Neural cell (in vitro differentiated cells): Measurements from ENCODE around the gene ZNF714. TPM values are rescaled to one million over a fixed set of nuclear protein-coding genes. Genes with fewer than 3 reads are reported as not detected.

Experiments used
- H2AFZ ChIP-seq: fragments of 200-600, 300-800 bp; sonication (generic), shearing (Covaris generic); 2 replicates; pipeline ENCODE4 v1.6.0; 2014; ENCODE audit warnings: low read depth, mild to moderate bottlenecking, antibody characterized with exemption, low read length, moderate library complexity
- H3F3A ChIP-seq: fragments of 200-600 bp; shearing (Covaris generic); 2 replicates; pipeline ENCODE4 v1.6.1; 2016; ENCODE audit warnings: mild to moderate bottlenecking, moderate library complexity, mixed read lengths, antibody characterized with exemption, low read length; ENCODE audit not compliant: insufficient read depth, poor library complexity, severe bottlenecking
- H3K27ac ChIP-seq: fragments of 200-600, 300-800 bp; sonication (generic), shearing (Covaris generic); 2 replicates; pipeline ENCODE4 v1.5.1; 2014; ENCODE audit warnings: mild to moderate bottlenecking, low read length, moderate library complexity
- H3K27me3 ChIP-seq: fragments of 300-800, 200-600 bp; sonication (generic), shearing (Covaris generic); 2 replicates; pipeline ENCODE4 v1.6.0; 2014; ENCODE audit warnings: mild to moderate bottlenecking, low read depth, low read length, moderate library complexity; ENCODE audit not compliant: insufficient read depth
- H3K36me3 ChIP-seq: fragments of 300-800, 200-600 bp; sonication (generic), shearing (Covaris generic); 2 replicates; pipeline ENCODE4 v1.5.1; 2014; ENCODE audit warnings: mild to moderate bottlenecking, antibody characterized with exemption, low read length, moderate library complexity; ENCODE audit not compliant: insufficient read depth
- H3K4me2 ChIP-seq: fragments of 300-800, 200-600 bp; sonication (generic), shearing (Covaris generic); 2 replicates; pipeline ENCODE4 v1.6.0; 2014; ENCODE audit warnings: mild to moderate bottlenecking, low read length
- H3K4me3 ChIP-seq: fragments of 300-800, 200-600 bp; sonication (generic), shearing (Covaris generic); 2 replicates; pipeline ENCODE4 v1.5.1; 2014; ENCODE audit warnings: mild to moderate bottlenecking, low read length, moderate library complexity
- H3K79me2 ChIP-seq: fragments of 200-600 bp; shearing (Covaris generic); replicated peaks from 2 replicates; pipeline ENCODE4 v1.6.0; 2014; ENCODE audit warnings: mild to moderate bottlenecking, low read length, moderate library complexity; ENCODE audit not compliant: insufficient read depth
- H3K9ac ChIP-seq: fragments of 300-800, 200-600 bp; sonication (generic), shearing (Covaris generic); 2 replicates; pipeline ENCODE4 v1.6.1; 2016; ENCODE audit warnings: mild to moderate bottlenecking, low read length, mixed read lengths
- H3K9me2 ChIP-seq: fragments of 200-600 bp; shearing (Covaris generic); 2 replicates; pipeline ENCODE4 v1.6.1; 2016; ENCODE audit warnings: mild to moderate bottlenecking, low read length, mixed read lengths; ENCODE audit not compliant: insufficient read depth
- H3K9me3 ChIP-seq: fragments of 200-600, 300-800 bp; sonication (generic), shearing (Covaris generic); 2 replicates; pipeline ENCODE4 v1.6.1; 2016; ENCODE audit warnings: mild to moderate bottlenecking, mixed run types, low read length, moderate library complexity, mixed read lengths
- H4K20me1 ChIP-seq: fragments of 200-600 bp; shearing (Covaris generic); 2 replicates; pipeline ENCODE4 v1.6.1; 2016; ENCODE audit warnings: mild to moderate bottlenecking, mixed run types; ENCODE audit not compliant: insufficient read depth
- EP300 ChIP-seq: fragments of 450-650 bp; conservative IDR thresholded peaks from 2 replicates; pipeline ENCODE4 v1.6.1; 2014; ENCODE audit warnings: antibody characterized with exemption, mild to moderate bottlenecking, moderate library complexity; ENCODE audit not compliant: poor library complexity, severe bottlenecking
- EZH2 ChIP-seq: fragments of 200-600, 300-800 bp; shearing (Covaris generic), sonication (generic); IDR thresholded peaks from 2 replicates; pipeline ENCODE4 v1.6.1; 2014; ENCODE audit warnings: antibody characterized with exemption, low read length, borderline replicate concordance, mild to moderate bottlenecking; ENCODE audit not compliant: insufficient read depth, poor library complexity, severe bottlenecking
- MXI1 ChIP-seq: fragments of 450-650 bp; conservative IDR thresholded peaks from 2 replicates; pipeline ENCODE4 v1.6.1; 2014; ENCODE audit warnings: antibody characterized with exemption, mild to moderate bottlenecking; ENCODE audit not compliant: poor library complexity, severe bottlenecking
- POLR2AphosphoS5 ChIP-seq: IDR thresholded peaks from 2 replicates; pipeline ENCODE4 v1.6.1; 2012
- RAD21 ChIP-seq: fragments of 450-650 bp; conservative IDR thresholded peaks from 2 replicates; pipeline ENCODE4 v1.6.1; 2014; ENCODE audit warnings: antibody characterized with exemption, mild to moderate bottlenecking, moderate library complexity
- SMC3 ChIP-seq: fragments of 450-650 bp; conservative IDR thresholded peaks from 2 replicates; pipeline ENCODE4 v1.6.1; 2014; ENCODE audit warnings: antibody characterized with exemption, mild to moderate bottlenecking, moderate library complexity; ENCODE audit not compliant: poor library complexity
- TAF1 ChIP-seq: IDR thresholded peaks from 2 replicates; pipeline ENCODE4 v1.6.1; 2012; ENCODE audit warnings: low read depth
- polyA plus RNA-seq: library from polyadenylated mRNA; depleted of rRNA; stranded (reverse); fragments of >200 nt; gene quantifications from 2 replicates; pipeline ENCODE4 v1.2.3, GENCODE V29; 2014
- TF ChIP-seq, protein P1 (sequence below): IDR thresholded peaks from 2 replicates; pipeline ENCODE4 v1.6.1; 2012; ENCODE audit warnings: borderline replicate concordance
- TF ChIP-seq, protein P2 (sequence below): fragments of 450-650 bp; IDR thresholded peaks from 2 replicates; pipeline ENCODE4 v1.5.1; 2014; ENCODE audit warnings: antibody characterized with exemption, mild to moderate bottlenecking, moderate library complexity; ENCODE audit not compliant: poor library complexity, severe bottlenecking

ZNF714 gene
- polyA plus RNA-seq, 1 donor from 2014 or later, result 68.8 TPM

- Histone ChIP-seq H3K9me2 (no peaks in the 10 kb centered on the region), H3K9ac (no peak overlapping the region), H3K9me3 (no peaks in the 10 kb centered on the region), H3K79me2 (no peaks in the 10 kb centered on the region), H4K20me1 (no peaks in the 10 kb centered on the region), H3K36me3 (no peaks in the 10 kb centered on the region), H3K4me3 (no peak overlapping the region), H3K27ac (no peak overlapping the region), H3F3A (no peaks in the 10 kb centered on the region), H2AFZ (no peak overlapping the region), H3K4me2 (no peak overlapping the region), H3K27me3 (no peaks in the 10 kb centered on the region)
- TF ChIP-seq RAD21, result no peak
- TF ChIP-seq MXI1, result no peak
- TF ChIP-seq EP300, result no peak
- no peak for TF ChIP-seq TAF1
- TF ChIP-seq, protein P1, sequence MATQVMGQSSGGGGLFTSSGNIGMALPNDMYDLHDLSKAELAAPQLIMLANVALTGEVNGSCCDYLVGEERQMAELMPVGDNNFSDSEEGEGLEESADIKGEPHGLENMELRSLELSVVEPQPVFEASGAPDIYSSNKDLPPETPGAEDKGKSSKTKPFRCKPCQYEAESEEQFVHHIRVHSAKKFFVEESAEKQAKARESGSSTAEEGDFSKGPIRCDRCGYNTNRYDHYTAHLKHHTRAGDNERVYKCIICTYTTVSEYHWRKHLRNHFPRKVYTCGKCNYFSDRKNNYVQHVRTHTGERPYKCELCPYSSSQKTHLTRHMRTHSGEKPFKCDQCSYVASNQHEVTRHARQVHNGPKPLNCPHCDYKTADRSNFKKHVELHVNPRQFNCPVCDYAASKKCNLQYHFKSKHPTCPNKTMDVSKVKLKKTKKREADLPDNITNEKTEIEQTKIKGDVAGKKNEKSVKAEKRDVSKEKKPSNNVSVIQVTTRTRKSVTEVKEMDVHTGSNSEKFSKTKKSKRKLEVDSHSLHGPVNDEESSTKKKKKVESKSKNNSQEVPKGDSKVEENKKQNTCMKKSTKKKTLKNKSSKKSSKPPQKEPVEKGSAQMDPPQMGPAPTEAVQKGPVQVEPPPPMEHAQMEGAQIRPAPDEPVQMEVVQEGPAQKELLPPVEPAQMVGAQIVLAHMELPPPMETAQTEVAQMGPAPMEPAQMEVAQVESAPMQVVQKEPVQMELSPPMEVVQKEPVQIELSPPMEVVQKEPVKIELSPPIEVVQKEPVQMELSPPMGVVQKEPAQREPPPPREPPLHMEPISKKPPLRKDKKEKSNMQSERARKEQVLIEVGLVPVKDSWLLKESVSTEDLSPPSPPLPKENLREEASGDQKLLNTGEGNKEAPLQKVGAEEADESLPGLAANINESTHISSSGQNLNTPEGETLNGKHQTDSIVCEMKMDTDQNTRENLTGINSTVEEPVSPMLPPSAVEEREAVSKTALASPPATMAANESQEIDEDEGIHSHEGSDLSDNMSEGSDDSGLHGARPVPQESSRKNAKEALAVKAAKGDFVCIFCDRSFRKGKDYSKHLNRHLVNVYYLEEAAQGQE, result no peak
- TF ChIP-seq SMC3, result no peak
- no peak for TF ChIP-seq POLR2AphosphoS5
- TF ChIP-seq EZH2, result no peak
- TF ChIP-seq, protein P2, sequence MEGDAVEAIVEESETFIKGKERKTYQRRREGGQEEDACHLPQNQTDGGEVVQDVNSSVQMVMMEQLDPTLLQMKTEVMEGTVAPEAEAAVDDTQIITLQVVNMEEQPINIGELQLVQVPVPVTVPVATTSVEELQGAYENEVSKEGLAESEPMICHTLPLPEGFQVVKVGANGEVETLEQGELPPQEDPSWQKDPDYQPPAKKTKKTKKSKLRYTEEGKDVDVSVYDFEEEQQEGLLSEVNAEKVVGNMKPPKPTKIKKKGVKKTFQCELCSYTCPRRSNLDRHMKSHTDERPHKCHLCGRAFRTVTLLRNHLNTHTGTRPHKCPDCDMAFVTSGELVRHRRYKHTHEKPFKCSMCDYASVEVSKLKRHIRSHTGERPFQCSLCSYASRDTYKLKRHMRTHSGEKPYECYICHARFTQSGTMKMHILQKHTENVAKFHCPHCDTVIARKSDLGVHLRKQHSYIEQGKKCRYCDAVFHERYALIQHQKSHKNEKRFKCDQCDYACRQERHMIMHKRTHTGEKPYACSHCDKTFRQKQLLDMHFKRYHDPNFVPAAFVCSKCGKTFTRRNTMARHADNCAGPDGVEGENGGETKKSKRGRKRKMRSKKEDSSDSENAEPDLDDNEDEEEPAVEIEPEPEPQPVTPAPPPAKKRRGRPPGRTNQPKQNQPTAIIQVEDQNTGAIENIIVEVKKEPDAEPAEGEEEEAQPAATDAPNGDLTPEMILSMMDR, result no peak
Measured at GRCh38 chr19:21130097-21130775, 48.2 kb downstream of the ZNF714 start.

DNA sequence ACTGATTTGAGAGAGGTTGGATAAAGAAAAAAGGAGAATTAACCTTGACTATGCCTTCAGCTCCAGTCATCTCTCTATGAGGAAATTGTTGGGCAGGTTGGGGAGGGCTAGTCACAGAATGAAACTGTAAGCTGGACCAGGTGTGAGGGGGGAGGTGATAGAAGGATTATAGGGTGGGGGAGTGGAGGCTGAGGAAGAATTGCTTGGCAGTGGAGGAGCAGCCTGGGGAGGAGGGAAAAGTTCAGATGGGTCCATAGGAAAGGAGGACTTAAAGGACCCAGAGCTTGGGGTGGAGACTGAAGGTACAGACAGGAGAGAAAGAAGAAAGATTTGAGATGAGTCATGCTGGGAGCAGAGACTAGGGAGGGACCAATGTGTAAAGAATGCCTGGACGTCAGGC, 51.6 kb downstream of the ZNF714 start:
- no peak overlapping the region for H2AFZ ChIP-seq
- no peak for TF ChIP-seq TAF1
- TF ChIP-seq EP300, result no peak
- no peaks in the 10 kb centered on the region for H3F3A ChIP-seq
- no peak overlapping the region for H3K9ac ChIP-seq
- no peaks in the 10 kb centered on the region for H3K9me2 ChIP-seq
- no peaks in the 10 kb centered on the region for H3K79me2 ChIP-seq
- H3K36me3 ChIP-seq, result no peaks in the 10 kb centered on the region
- H3K9me3 ChIP-seq, result no peaks in the 10 kb centered on the region
- H3K27me3 ChIP-seq, result no peaks in the 10 kb centered on the region
- no peak overlapping the region for H3K27ac ChIP-seq
- no peaks in the 10 kb centered on the region for H4K20me1 ChIP-seq
- H3K4me3 ChIP-seq, result no peak overlapping the region
- no peak overlapping the region for H3K4me2 ChIP-seq
